Suprapubic skin (tissue), 4 donors: ENCODE measurements around the gene TMEM163.

ENCODE experiments used
- POLR2A ChIP-seq, 2 donors: fragments of 450-650 bp; IDR thresholded peaks; one replicate each; pipeline ENCODE4 v1.6.1; 2017; ENCODE audit warnings: antibody characterized with exemption in 2 of 2, mild to moderate bottlenecking in 2 of 2, moderate library complexity in 2 of 2
- POLR2AphosphoS5 ChIP-seq, 3 donors: sonication (generic); formaldehyde crosslinking; IDR thresholded peaks; one replicate each; pipeline ENCODE4 v1.6.1; 2017; ENCODE audit warnings: antibody characterized with exemption in 3 of 3
- TF ChIP-seq, protein P1 (sequence below), 2 donors: fragments of 200-600 bp in 1 of 2; fragments of 450-650 bp in 1 of 2; sonication (generic) in 1 of 2; IDR thresholded peaks; one replicate each; pipeline ENCODE4 v1.5.1; 2016 to 2019; ENCODE audit warnings: antibody characterized with exemption in 2 of 2, mild to moderate bottlenecking in 1 of 2, moderate library complexity in 1 of 2

DNA sequence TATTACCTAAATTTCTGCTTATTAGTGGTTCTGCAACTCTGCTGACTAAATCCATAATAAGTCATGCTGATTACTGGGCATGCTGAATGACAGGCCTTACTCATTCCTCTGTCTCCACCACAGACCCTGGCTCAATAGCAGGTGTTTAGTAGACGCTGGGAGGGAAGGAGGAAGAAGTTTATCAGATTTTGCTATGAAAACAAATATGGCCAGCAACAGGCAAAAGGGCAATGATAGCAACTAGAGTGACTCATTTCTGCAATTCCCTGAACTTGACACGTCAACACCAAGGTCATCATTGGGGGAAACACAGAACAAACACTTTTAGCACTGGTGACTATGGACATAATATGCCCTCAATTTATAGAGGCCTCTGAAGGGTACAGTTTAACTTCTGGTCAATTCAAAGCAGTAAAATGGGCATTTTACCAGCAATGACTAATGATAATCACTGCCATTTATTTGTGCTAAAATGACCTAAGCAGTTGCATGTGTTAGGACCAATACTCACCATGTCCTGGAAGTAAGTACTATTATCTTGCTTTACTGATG is 35.2 kb downstream of the TMEM163 start:
- TF ChIP-seq, protein P1, sequence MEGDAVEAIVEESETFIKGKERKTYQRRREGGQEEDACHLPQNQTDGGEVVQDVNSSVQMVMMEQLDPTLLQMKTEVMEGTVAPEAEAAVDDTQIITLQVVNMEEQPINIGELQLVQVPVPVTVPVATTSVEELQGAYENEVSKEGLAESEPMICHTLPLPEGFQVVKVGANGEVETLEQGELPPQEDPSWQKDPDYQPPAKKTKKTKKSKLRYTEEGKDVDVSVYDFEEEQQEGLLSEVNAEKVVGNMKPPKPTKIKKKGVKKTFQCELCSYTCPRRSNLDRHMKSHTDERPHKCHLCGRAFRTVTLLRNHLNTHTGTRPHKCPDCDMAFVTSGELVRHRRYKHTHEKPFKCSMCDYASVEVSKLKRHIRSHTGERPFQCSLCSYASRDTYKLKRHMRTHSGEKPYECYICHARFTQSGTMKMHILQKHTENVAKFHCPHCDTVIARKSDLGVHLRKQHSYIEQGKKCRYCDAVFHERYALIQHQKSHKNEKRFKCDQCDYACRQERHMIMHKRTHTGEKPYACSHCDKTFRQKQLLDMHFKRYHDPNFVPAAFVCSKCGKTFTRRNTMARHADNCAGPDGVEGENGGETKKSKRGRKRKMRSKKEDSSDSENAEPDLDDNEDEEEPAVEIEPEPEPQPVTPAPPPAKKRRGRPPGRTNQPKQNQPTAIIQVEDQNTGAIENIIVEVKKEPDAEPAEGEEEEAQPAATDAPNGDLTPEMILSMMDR (IDR thresholded peaks at IDR 0.05) = no peak
- TF ChIP-seq POLR2A (IDR thresholded peaks at IDR 0.05) = no peak
- TF ChIP-seq POLR2AphosphoS5 (IDR thresholded peaks at IDR 0.05) = no peak
